ENCODE data around the gene RAPGEF1.

Gene RAPGEF1

GRCh38 chr9:131601683-131602181 is 138.1 kb downstream of the RAPGEF1 start:
- DNase-seq: no peak

- no peak for DNase-seq
Observed at GRCh38 chr9:131598121-131598520, 141.8 kb downstream of the RAPGEF1 start.

- DNase-seq: no peak
Observed at GRCh38 chr9:131597246-131597645, 142.6 kb downstream of the RAPGEF1 start.

- no peak for DNase-seq
Observed at GRCh38 chr9:131596430-131596743, 143.5 kb downstream of the RAPGEF1 start.

- DNase-seq: no peak
Observed at GRCh38 chr9:131595696-131596429, 144.0 kb downstream of the RAPGEF1 start.

GRCh38 chr9:131594906-131595665 is 144.8 kb downstream of the RAPGEF1 start:
- DNase-seq: no peak

GRCh38 chr9:131593936-131594665 is 145.8 kb downstream of the RAPGEF1 start:
- DNase-seq: no peak

GRCh38 chr9:131593091-131593820 is 146.6 kb downstream of the RAPGEF1 start:
- DNase-seq: no peak

- no peak for DNase-seq
Observed at GRCh38 chr9:131591845-131592208, 148.0 kb downstream of the RAPGEF1 start.

GRCh38 chr9:131590907-131591844 is 148.7 kb downstream of the RAPGEF1 start:
- DNase-seq: peak; percentile 19

GRCh38 chr9:131590449-131590848 is 149.4 kb downstream of the RAPGEF1 start:
- no peak for DNase-seq

- no peak for DNase-seq
Observed at GRCh38 chr9:131589993-131590392, 149.9 kb downstream of the RAPGEF1 start.

GRCh38 chr9:131589124-131589711 is 150.7 kb downstream of the RAPGEF1 start:
- DNase-seq: no peak

GRCh38 chr9:131588396-131588795 is 151.5 kb downstream of the RAPGEF1 start:
- no peak for DNase-seq

GRCh38 chr9:131587906-131588305 is 152.0 kb downstream of the RAPGEF1 start:
- no peak for DNase-seq

GRCh38 chr9:131587331-131587730 is 152.5 kb downstream of the RAPGEF1 start:
- DNase-seq: no peak

GRCh38 chr9:131585375-131585774 is 154.5 kb downstream of the RAPGEF1 start:
- no peak for DNase-seq

- no peak for DNase-seq
Observed at GRCh38 chr9:131584858-131585257, 155.0 kb downstream of the RAPGEF1 start.

GRCh38 chr9:131583836-131584555 is 155.9 kb downstream of the RAPGEF1 start:
- no peak for DNase-seq

GRCh38 chr9:131583337-131583645 is 156.6 kb downstream of the RAPGEF1 start:
- DNase-seq: no peak

Measured in NCI-H187 treated with DMSO at 0.1 percent for 48 hours (cell line).